Mesodermal cell (in vitro differentiated cells): Measurements from ENCODE around the gene CFAP74.

Experiments used
- H3K27ac ChIP-seq: 2 replicates; pipeline ENCODE4 v1.7.0; 2013; ENCODE audit warnings: mild to moderate bottlenecking, low read depth, low read length, moderate library complexity; ENCODE audit not compliant: severe bottlenecking
- H3K36me3 ChIP-seq: 2 replicates; pipeline ENCODE4 v1.7.1; 2013; ENCODE audit warnings: mild to moderate bottlenecking, low read length, moderate library complexity; ENCODE audit not compliant: control insufficient read depth, insufficient read depth
- H3K4me1 ChIP-seq: one replicate; pipeline ENCODE4 v1.7.1; 2013; ENCODE audit warnings: mild to moderate bottlenecking, low read length; ENCODE audit not compliant: insufficient read depth, control insufficient read depth, poor library complexity, severe bottlenecking
- H3K4me3 ChIP-seq: 2 replicates; pipeline ENCODE4 v1.7.0; 2013; ENCODE audit warnings: low read length, control low read depth, mild to moderate bottlenecking; ENCODE audit not compliant: insufficient read depth, poor library complexity, severe bottlenecking; ENCODE audit errors: extremely low read depth
- H3K9me3 ChIP-seq: 2 replicates; pipeline ENCODE4 v1.7.1; 2013; ENCODE audit warnings: mild to moderate bottlenecking, low read length, moderate library complexity; ENCODE audit not compliant: control insufficient read depth
- WGBS, 2 experiments: methylation state at CpG; one replicate each; pipeline ENCODE4 v1.1.5; 2013; ENCODE audit warnings: missing lambda C conversion rate in 2 of 2; ENCODE audit not compliant: insufficient coverage in 2 of 2; 5-methylcytosine and 5-hydroxymethylcytosine counted together

The CFAP74 gene

GRCh38 chr1:2038229-2038628 lies 34.6 kb upstream of the CFAP74 start:
- no peak overlapping the region for H3K4me3 ChIP-seq
- H3K27ac ChIP-seq = no peak overlapping the region
- no peaks in the 10 kb centered on the region for H3K9me3 ChIP-seq
- no peaks in the 10 kb centered on the region for H3K4me1 ChIP-seq
- WGBS, 2 experiments = 94 to 97% methylated on average over 5 of the region's 8 CpGs
- no peaks in the 10 kb centered on the region for H3K36me3 ChIP-seq

GRCh38 chr1:2037314-2037979 lies 33.9 kb upstream of the CFAP74 start:
- WGBS, 2 experiments = 80 to 87% methylated on average over 17 to 18 of the region's 18 CpGs
- Histone ChIP-seq H3K4me3 (no peak overlapping the region), H3K27ac (no peak overlapping the region), H3K36me3 (no peaks in the 10 kb centered on the region), H3K4me1 (no peaks in the 10 kb centered on the region), H3K9me3 (no peaks in the 10 kb centered on the region)

- Histone ChIP-seq H3K27ac (no peak overlapping the region), H3K36me3 (no peaks in the 10 kb centered on the region), H3K4me3 (no peak overlapping the region), H3K4me1 (no peaks in the 10 kb centered on the region), H3K9me3 (no peaks in the 10 kb centered on the region)
- 83 to 91% methylated on average over 8 to 14 of the region's 15 CpGs for WGBS, 2 experiments
Measured at GRCh38 chr1:2036287-2036686, 32.7 kb upstream of the CFAP74 start.

- Histone ChIP-seq H3K9me3 (no peaks in the 10 kb centered on the region), H3K4me3 (no peak overlapping the region), H3K27ac (no peak overlapping the region), H3K4me1 (no peaks in the 10 kb centered on the region), H3K36me3 (no peaks in the 10 kb centered on the region)
- WGBS, 2 experiments = 84 to 85% methylated on average over 9 to 13 of the region's 13 CpGs
Measured at GRCh38 chr1:2033165-2033564, 29.6 kb upstream of the CFAP74 start.

- Histone ChIP-seq H3K9me3 (no peaks in the 10 kb centered on the region), H3K4me1 (no peaks in the 10 kb centered on the region), H3K27ac (no peak overlapping the region), H3K36me3 (no peaks in the 10 kb centered on the region), H3K4me3 (no peak overlapping the region)
- WGBS, 2 experiments = 76 to 82% methylated on average over 12 to 13 of the region's 14 CpGs
Measured at GRCh38 chr1:2032737-2033136, 29.2 kb upstream of the CFAP74 start.

GRCh38 chr1:2031546-2032540 lies 28.3 kb upstream of the CFAP74 start:
- Histone ChIP-seq H3K27ac (no peak overlapping the region), H3K4me3 (no peak overlapping the region), H3K36me3 (no peaks in the 10 kb centered on the region), H3K9me3 (no peaks in the 10 kb centered on the region), H3K4me1 (no peaks in the 10 kb centered on the region)
- WGBS, 2 experiments = 84 to 87% methylated on average over 21 to 28 of the region's 33 CpGs

GRCh38 chr1:2030076-2030871 lies 26.7 kb upstream of the CFAP74 start:
- Histone ChIP-seq H3K4me3 (no peak overlapping the region), H3K4me1 (no peaks in the 10 kb centered on the region), H3K36me3 (no peaks in the 10 kb centered on the region), H3K27ac (no peak overlapping the region), H3K9me3 (no peaks in the 10 kb centered on the region)
- 90 to 92% methylated on average over 36 to 40 of the region's 42 CpGs for whole genome bisulfite sequencing, 2 experiments

GRCh38 chr1:2029561-2029960 lies 26.0 kb upstream of the CFAP74 start:
- WGBS, 2 experiments = 92 to 93% methylated on average over 12 to 15 of the region's 15 CpGs
- Histone ChIP-seq H3K4me1 (no peaks in the 10 kb centered on the region), H3K27ac (no peak overlapping the region), H3K36me3 (no peaks in the 10 kb centered on the region), H3K9me3 (no peaks in the 10 kb centered on the region), H3K4me3 (no peak overlapping the region)

GRCh38 chr1:2028870-2029560 lies 25.4 kb upstream of the CFAP74 start:
- no peak overlapping the region for H3K27ac ChIP-seq
- H3K4me3 ChIP-seq = no peak overlapping the region
- no peaks in the 10 kb centered on the region for H3K36me3 ChIP-seq
- no peaks in the 10 kb centered on the region for H3K9me3 ChIP-seq
- 94 to 97% methylated on average over 20 to 24 of the region's 26 CpGs for WGBS, 2 experiments
- H3K4me1 ChIP-seq = no peaks in the 10 kb centered on the region

- Histone ChIP-seq H3K4me1 (no peaks in the 10 kb centered on the region), H3K9me3 (no peaks in the 10 kb centered on the region), H3K4me3 (no peak overlapping the region), H3K27ac (no peak overlapping the region), H3K36me3 (no peaks in the 10 kb centered on the region)
- WGBS, 2 experiments = 89 to 93% methylated on average over 45 of the region's 46 CpGs
Measured at GRCh38 chr1:2027961-2028583, 24.5 kb upstream of the CFAP74 start.
